Activated naive CD8-positive, alpha-beta T cell treated with anti-CD3 and anti-CD28 coated beads, Interleukin-2, amount 50 U/mL, for 16 hours (primary cell): ENCODE results near the gene HAP1.
A peak's percentile ranks its signal among the peaks of the same experiment; 100 is the strongest.

Experiments
- DNase-seq: peaks from one replicate; pipeline ENCODE4 v3.0.0-alpha.2; 2020; ENCODE audit warnings: low read depth, low spot score

The HAP1 gene

DNA sequence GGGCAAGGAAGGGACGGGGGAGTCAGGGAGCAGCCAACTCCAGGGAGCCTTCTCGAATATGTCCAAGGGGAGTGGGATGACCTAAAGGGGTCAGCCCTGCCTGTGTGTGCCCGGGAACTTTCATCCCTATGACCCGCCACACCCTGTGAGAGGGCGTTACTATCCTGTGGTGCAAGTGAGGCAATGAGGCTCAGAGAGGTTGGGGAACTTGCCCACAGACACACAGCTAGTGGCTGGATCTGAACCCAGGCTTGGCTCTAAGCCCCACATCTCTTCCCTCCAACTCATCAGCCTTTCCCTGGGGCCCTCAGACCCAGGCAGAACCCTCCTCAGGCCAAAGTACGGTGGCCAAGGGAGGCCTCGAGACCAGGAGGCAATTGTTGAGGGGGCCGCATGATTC is 28.9 kb upstream of the HAP1 start:
- no peak for DNase-seq

DNA sequence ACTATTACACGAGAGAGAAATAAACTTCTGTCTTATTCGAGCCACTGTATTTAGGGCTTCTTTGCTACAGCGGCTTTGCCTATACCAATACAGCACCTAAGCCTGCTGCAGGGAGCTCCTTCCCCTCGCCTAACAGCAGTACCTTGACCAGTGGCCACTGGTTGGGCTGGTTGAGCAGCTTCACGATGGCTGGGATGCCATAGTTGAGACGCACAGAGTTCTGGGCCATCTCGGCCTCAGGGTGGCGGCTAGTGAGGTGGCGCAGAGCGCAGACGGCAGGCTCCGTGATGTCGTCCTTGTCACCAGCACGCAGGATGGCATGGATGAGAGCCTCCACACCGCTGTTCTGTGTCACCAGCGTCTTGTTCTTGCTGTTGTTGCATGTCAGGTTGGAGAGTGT is 28.4 kb upstream of the HAP1 start:
- DNase-seq: no peak

DNA sequence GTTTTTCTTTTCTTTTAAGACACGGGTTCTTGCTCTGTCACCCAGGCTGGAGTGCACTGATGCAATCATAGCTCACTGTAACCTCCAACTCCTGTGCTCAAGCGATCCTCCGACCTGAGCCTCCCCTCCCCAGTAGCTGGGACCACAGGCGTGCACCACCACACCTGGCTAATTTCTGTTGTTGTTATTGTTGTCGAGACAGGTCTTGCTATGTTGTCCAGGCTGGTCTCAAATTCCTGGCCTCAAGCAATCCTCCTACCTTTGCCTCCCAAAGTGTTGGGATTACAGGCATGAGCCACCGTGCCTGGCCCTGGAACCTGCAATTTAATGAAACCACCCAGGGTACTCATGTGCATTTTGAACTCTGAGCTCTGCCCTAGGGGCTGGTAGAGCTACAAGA is 27.9 kb upstream of the HAP1 start:
- DNase-seq: no peak

DNA sequence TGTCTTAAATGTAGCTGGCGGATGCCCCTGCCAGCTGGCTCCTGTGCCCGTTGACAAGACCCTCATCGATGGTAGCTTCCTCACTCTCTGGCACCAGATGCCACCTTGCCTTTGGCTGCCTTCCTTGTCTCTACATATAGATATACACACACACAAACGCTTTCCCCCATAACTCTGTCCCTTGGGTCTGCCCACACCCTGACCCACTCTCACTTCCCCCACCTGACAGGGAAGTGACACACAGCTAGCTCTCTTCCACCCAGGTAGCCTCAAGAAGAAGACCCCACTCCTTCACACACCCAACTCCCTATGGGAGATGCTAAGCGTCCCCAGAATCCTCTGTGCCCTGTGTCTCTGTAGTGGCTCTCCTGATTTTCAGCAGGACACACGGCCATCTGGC is 26.4 kb upstream of the HAP1 start:
- no peak for DNase-seq

DNA sequence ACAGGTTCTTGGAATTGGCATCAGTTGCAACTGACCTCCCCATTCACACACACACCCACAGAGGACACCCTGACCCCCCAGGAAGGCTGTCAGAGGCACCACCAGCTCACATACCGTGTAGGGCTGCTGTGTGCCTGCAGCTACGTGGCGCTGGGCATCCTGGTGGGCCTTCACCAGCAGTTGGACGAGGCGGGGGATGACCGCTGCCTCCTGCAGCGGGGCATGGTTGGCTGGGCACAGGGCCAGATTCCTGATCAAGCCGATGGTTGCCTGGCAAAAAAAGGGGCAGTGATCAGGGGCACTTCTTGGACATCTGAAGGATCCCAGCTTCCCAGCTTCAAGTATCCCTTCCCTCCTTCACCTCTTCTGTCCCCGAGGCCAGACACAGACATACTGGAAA is 24.2 kb upstream of the HAP1 start:
- DNase-seq: no peak

DNA sequence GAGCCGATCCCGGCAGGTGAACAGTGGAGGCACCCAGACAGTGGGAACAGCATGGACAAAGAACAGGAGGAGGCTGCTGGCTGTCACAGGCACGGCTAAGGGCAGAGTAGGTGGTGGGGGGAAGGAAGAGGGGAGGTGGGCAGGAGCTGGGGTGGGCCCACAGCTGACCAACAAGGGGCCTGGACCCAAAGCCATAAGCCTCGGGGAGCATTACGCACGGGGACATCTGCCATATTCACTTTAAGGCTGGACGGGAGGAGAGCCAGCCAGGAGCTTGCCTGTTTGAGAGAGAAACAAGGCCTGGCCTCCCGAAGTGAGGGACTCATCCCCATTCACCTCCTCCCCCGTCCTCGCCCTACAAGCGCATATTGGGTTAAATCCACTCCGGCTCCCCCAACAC is 19.6 kb upstream of the HAP1 start:
- no peak for DNase-seq

DNA sequence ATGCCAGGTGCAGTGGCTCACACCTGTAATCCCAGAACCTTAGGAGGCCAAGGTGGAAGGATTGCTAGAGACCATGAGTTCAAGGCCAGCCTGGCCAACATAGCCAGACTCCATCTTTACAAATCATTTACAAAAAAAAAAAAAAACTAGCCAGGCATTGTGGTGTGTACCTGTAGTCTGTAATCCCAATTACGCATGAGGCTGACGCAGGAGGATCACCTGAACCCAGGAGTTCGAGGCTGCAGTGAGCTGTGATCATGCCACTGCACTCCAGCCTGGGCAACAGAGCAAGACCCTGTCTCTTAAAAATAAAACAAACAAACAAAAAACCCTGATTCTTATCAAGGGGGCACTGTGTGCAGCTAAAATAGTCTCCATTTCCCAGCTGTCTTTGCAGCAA is 16.8 kb upstream of the HAP1 start:
- DNase-seq: no peak

DNA sequence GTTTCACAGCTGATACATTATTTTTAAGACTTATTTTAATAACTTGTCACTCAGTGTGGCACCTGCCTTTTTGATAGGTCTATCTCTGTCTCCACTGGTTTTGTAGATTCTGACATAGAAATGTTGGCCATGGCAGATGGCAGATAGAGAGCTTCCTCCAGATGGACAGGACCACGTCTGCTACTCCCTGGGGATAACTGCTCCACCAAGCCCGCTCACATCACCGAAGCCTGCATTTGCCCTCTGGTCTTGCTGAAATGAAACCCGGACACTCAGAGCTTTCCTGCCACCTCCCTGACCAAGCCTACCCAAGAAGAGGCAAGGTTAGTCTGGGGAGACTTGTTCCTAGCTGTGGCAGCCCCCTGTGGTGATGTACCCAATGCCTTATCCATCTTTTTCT is 16.4 kb upstream of the HAP1 start:
- no peak for DNase-seq

DNA sequence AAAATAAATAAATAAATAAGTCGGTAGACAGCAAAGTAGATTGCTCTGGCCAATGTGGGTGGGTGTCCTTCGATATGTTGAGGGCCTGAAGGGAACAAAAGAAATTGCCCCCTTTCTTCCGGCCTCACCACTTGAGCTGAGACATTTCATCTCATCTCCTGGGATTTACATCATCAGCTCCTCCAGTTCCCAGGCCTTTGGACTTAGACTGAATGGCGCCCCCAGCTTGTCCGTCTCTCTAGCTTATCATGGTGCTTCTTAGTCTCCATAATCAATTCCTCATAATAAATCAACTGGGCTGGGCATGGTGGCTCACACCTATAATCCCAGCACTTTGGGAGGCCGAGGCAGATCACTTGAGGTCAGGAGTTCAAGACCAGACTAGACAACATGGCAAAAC is 13.8 kb upstream of the HAP1 start:
- DNase-seq: no peak

DNA sequence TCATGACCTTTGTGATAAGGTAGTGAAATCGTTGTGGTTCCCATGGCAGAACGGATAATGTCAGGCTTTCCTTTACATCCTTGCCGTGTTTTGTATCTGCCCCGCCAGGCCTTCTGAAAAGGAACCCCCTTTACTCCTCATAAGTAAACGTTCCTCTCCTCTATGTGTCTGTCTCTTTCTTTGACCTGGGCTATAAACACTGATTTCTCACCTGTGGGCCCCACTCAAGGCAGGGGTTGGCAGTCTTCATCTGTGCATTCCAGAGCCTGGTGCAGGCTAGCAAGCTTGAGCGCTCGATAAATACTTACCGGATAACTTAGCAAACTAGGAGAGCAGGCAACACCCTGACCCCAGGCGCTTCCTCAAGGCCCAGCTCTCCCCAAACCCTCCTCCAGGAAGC is 7.3 kb upstream of the HAP1 start:
- DNase-seq: no peak

DNA sequence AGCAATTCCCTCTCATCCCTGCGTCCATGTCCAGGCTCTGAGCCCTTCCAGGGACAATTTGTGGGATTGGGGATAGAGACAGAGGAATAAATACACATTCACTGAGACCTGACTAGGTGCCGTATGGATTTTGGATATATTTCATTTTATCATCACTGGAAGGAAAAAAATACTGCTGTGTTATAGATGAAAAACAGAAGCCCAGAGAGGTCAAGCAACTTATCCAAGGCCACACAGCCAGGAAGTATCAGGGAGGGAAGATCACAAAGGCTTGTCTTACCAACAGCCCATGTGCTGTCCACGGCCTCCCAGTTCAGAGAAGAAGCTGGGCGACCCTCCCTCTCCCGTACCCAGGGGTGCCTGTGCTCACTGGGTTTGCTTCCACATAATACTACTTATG is 6.1 kb upstream of the HAP1 start:
- DNase-seq: no peak

DNA sequence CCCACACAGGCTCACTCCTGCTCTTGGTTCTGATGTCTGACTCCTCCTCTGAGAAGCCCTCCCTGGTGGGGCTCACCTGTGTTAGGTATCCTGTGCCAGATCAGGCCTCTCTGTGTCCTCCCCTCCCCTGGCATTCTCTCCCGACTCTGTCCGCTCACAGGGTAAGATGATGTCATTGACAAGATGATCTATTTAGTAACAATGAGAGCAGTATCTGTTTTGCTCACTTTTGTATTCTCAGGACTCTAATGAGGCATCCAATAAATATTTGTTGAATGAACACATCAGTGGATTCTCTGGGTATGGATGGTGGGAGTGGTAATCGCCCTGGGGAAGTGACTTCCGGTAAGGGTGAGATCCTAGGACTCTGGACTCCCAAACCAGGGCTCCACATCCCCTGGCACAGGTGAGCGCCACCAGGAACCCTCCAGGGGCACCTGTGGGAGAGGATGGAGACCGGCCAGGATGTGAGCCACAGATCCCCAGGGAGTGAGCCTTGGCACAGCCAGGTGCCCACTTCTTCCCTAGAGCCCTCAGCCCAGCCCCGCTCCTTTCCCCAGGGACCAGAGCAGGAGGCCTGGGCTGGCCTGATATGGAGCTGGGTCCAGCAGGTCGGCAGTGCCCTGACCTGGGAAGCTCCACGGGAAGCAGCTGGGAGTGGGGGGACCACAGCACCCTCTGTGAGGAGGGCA is 5.4 kb upstream of the HAP1 start:
- DNase-seq: no peak

DNA sequence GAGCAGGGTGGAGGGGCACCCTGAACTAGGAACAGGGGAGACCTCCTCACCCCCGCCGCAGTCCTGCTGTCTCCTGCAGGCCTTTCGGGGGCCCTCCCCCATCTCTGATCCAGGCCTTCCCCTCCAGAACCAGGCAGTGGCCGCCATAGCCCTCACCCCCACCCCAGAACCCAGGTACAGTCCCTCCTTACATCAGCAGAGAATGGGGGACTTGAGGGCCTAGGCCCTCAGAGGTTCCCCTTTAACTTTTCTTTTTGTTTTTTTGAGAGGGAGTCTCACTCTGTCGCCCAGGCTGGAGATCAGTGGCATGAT is 4.3 kb upstream of the HAP1 start:
- DNase-seq: no peak

DNA sequence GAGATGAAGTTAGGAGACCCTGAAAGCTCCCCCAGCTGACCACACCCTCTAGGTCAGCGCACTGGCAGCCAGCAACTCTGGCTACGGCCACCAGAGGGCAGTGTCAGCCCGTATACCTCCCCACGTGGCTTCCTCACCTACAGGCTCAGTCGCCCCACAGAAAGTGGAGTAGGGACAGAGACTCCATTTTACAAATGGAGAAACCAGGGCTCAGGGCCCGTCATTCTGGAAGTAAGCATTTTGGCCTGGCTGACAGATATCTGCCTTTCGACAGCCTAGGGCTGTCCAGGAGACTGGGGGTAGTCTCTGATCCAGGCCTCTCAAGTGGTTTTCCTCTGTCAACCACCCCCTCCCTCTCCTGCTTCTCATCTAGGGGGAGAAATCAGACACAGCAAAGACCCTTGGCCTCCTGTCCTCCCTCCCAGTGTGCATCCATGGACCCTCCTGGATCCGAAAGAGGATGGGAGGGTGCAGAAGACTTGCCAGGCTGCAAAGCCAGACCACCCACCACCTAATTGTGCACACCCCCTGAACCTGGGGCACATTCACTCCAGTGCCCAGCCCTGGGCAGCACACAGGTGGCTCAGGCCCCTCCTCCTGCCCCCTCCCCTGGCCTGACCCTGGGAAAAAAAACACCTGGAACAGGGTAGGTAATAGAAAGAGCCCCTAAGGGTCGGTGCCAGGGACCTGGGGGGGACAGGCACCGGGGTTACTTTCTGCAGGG is 3.8 kb upstream of the HAP1 start:
- peak; percentile 58 for DNase-seq

DNA sequence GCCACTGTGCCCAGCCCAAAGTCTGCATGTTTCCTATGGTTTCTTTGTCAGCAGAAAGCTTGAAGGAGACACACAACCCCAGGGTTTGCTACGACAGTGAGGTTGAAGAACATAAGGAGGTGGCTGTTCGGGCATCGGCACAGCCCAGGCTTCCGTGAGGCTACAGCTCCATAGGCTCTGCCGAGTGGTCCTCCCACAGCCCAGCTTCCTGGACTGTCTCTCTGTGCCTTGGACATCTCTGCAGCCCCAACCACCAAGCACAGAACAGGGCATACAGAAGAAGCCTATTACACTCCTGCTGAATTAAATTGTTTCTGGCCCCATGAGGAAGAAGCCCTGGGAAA is 3.2 kb upstream of the HAP1 start:
- no peak for DNase-seq

DNA sequence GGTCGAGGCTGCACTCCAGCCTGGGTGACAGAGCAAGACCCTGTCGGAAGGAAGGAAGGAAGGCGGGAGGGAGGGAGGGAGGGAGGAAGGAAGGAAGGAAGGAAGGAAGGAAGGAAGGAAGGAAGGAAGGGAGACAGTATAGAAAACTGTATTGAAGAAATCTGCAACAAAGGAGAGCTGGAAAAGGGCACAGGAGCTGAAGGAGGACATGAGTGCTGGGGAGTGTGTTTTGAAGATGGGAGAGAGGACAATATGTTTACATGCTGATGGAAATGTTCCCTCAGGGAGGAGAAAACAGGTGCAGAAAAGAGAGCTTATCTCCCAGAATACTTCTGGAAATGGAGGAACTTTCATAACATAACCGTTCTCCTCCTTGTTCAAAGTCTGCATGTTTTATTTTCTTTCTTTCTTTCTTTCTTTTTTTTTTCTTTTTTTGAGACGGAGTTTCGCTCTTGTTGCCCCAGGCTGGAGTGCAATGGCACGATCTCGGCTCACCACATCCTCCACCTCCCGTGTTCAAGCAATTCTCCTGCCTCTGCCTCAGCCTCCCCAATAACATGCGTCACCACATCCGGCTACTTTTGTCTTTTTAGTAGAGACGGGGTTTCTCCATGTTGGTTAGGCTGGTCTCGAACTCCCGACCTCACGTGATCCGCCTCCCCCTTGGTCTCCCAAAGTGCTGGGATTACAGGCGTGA is 2.7 kb upstream of the HAP1 start:
- no peak for DNase-seq

DNA sequence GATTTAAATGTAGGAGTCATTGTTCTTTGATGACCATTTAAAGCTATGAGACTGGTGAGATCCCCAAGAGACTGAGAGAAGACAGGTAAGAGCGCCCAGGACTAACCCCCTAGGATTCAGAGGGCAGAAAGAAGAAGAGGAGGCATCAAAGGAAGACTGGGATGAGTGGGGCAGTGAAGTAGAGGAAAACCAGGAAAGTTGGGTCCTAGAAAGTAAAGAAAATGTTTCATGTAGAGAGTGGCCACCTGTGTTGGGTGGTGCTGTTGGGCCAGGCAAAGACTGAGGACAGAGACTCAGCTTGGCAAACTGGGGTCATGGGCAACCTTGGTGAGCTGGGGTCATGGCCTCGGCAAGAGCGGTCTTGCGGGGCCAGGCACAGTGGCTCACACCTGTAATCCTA is 1.3 kb upstream of the HAP1 start:
- no peak for DNase-seq

DNA sequence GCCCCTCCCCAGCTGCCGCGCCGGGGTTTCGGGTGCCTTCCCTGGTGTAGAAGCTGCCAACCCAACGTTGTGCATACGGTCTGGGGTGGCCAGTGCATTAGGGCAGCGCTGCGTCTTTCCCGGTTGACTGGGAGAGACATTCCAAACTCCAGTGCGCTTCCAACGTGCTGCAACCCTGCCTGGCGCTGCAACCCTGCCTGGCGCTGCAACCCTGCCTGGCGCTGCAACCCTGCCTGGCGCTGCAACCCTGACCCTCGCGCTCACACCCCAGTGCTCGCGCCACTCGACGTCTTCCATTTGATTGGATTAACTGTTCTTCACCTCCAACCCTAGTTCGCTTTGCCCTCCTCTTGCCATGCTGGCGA is 488 bp upstream of the HAP1 start:
- no peak for DNase-seq

DNA sequence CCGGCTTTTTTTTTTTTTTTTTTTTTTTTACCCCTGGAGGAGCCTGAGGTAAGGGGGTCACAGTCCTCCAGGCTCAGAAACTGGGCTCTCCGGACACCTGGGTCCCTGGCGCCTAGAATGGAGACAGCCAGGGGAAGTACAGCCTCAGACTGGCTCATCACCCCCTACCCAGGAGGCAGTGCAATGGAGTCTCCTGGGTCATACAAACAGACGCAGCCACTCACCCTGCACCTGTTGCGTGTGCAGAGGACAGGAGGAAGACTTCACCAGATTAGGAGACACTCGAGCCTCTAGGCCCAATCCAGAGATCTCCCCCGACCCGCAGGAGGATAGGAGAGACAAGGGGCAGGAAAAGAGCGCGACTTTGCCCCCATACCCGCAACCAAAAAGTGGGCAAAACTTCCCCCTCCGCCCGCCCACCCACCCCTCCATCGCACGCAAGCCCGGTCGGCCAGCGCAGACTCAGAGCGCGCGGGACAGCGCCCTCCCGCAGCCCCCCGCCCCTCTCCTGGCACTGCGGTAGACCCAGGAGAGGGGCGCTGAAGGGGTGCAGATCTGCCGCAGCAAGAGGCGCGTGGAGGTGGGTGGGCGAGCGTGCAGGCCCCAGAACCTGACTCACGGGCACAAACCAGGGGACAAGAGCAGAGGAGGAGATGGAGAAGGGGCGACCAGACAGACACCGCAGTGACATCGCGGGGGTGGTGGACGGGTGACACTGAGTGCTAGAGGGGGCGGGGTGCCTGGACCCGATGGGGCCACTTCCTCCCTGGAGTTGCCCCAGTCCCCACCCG is 900 bp downstream of the HAP1 start:
- DNase-seq: no peak

DNA sequence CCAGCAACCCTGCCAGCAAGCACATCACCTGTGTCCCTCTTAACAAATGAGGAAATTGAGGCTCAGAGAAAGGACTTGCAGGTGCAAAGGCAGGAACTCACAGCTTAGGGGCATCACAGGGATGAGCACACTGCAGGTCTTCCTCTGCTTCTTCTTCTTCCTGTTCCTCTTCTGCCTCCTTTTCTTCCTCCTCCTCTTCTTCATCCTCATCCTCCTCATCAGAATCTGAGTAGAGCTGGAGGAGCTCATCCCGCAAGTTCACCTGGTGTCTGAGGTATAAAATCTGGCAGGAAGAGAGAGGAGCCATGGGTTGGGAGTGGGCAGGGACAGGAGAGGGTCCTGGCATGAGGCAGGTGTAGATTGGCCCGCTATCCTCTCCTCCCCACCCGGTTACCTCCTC is 2.6 kb downstream of the HAP1 start:
- no peak for DNase-seq

DNA sequence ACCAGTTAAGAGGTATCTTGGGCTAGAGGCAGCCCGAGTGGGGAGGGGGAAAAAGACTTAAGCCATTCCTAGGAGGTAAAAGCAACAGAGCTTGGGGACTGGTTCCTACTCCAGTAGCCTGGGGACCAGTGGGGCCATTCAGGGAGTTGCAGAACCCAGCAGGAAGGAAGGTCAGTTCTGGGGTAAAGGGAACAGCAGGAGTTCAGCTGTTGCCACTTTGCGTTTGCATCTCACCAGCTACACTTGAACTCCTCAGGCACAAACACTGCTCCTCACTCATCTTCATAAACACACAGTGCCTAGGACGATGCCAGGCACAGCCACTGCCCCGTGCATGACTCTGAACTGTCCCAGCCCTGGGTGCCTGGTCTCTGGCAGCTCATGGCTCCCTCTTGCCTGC is 4.0 kb downstream of the HAP1 start:
- DNase-seq: no peak

DNA sequence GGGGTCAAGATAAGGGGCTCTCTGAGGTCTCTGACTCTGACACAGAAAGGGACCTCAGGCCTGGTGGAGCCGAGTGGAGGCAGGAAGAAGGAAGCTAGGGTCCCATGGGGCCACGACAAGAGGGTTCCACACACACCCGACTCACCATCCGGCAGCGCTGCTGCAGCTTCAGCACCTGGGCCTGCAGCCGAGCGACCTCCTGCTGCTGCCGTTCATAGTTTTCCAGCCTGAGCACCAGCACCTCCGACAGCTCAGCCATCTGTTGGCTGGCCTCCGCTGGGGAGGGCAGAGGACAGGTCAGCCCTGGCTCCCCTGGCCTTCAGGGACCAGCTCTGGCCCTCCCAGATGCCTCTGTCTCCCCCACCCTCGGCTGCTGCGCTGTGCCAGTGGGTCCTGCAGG is 6.4 kb downstream of the HAP1 start:
- no peak for DNase-seq

DNA sequence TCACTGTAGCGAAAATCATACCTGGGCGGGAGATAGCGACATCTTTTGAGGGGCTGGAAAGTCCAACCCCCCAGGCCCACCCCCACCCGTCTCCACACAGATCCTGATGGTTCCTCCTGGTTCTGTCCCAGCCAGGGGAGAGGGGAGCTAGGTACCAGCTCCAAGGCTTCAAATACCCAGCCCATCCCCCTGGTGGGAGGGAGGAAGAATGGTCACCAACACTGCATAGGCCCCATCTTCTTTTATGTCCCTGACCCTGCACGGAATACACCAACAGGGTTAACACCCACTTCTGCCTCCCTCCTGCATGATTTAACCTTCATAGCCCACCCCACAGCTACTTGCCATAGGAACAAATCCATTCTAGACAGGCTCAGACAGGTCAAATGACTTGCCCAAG is 9.3 kb downstream of the HAP1 start:
- DNase-seq: no peak
